GM23338 (cell line): ENCODE data around the gene C1orf21.

ENCODE experiments used
- CREB1 ChIP-seq: fragments of 250-450 bp; sonication (Bioruptor Pico); IDR thresholded peaks from 2 replicates; pipeline ENCODE4 v1.5.0; 2020; ENCODE audit warnings: low read depth, mild to moderate bottlenecking, moderate library complexity
- EZH2 ChIP-seq: fragments of 200-600 bp; sonication (generic); IDR thresholded peaks from one replicate; pipeline ENCODE4 v1.8.0; 2017; ENCODE audit warnings: antibody characterized with exemption, mild to moderate bottlenecking, low read depth; ENCODE audit not compliant: unreplicated experiment
- JUNB ChIP-seq: IDR thresholded peaks from one replicate; pipeline ENCODE4 v1.6.1; 2016; ENCODE audit warnings: antibody characterized with exemption; ENCODE audit not compliant: unreplicated experiment
- POLR2AphosphoS5 ChIP-seq: IDR thresholded peaks from 2 replicates; pipeline ENCODE4 v1.6.1; 2016; ENCODE audit warnings: antibody characterized with exemption, low read depth
- ZNF331 ChIP-seq: fragments of 250-450 bp; sonication (Bioruptor Pico); IDR thresholded peaks from 2 replicates; pipeline ENCODE4 v1.5.0; 2020; ENCODE audit warnings: low read depth, mild to moderate bottlenecking, moderate library complexity
- TF ChIP-seq, protein P1 (sequence below), 2 experiments: fragments of 200-600 bp in 1 of 2; sonication (generic) in 1 of 2; conservative IDR thresholded peaks; 2 replicates each; pipeline versions ENCODE4 v1.5.1 to v1.6.1; 2016 to 2017; ENCODE audit warnings: antibody characterized with exemption in 2 of 2, low read depth in 2 of 2, mild to moderate bottlenecking in 2 of 2, moderate library complexity in 1 of 2
- TF ChIP-seq, protein P2 (sequence below): IDR thresholded peaks from 2 replicates; pipeline ENCODE4 v1.6.1; 2016; ENCODE audit warnings: antibody characterized with exemption

DNA sequence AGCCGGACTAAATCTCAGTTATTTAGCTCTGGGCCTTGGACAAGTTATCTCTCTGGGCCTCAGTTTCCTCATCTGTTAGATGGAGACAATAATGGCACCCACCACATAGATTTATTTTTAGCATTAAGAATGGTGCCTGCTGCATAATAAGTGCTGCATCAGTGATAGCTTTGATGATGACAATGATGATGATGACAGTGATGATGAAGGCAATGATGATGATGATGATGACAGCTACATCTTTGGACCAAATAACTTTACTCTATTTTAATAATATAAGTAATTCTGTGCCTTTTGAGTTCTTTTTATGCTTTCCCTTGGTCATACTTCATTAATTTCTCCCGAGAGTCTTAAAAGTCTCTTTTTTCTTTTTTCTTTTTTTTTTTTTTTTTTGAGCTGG lies 143.4 kb downstream of the C1orf21 start:
- TF ChIP-seq, protein P1, sequence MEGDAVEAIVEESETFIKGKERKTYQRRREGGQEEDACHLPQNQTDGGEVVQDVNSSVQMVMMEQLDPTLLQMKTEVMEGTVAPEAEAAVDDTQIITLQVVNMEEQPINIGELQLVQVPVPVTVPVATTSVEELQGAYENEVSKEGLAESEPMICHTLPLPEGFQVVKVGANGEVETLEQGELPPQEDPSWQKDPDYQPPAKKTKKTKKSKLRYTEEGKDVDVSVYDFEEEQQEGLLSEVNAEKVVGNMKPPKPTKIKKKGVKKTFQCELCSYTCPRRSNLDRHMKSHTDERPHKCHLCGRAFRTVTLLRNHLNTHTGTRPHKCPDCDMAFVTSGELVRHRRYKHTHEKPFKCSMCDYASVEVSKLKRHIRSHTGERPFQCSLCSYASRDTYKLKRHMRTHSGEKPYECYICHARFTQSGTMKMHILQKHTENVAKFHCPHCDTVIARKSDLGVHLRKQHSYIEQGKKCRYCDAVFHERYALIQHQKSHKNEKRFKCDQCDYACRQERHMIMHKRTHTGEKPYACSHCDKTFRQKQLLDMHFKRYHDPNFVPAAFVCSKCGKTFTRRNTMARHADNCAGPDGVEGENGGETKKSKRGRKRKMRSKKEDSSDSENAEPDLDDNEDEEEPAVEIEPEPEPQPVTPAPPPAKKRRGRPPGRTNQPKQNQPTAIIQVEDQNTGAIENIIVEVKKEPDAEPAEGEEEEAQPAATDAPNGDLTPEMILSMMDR (conservative IDR thresholded peaks at IDR 0.05; ENCODE audit: low read depth in 2 of 2), result no peak
- no peak for TF ChIP-seq ZNF331
- TF ChIP-seq POLR2AphosphoS5, result no peak
- no peak for TF ChIP-seq EZH2
- no peak for TF ChIP-seq CREB1 (CRISPR knock-in tag)
- TF ChIP-seq, protein P2, sequence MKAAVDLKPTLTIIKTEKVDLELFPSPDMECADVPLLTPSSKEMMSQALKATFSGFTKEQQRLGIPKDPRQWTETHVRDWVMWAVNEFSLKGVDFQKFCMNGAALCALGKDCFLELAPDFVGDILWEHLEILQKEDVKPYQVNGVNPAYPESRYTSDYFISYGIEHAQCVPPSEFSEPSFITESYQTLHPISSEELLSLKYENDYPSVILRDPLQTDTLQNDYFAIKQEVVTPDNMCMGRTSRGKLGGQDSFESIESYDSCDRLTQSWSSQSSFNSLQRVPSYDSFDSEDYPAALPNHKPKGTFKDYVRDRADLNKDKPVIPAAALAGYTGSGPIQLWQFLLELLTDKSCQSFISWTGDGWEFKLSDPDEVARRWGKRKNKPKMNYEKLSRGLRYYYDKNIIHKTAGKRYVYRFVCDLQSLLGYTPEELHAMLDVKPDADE, result no peak
- no peak for TF ChIP-seq JUNB
